Endothelial cell of umbilical vein (primary cell): ENCODE data around the gene SLC38A4.

Experiments
- CTCF ChIP-seq, 2 donors: IDR thresholded peaks; 1 replicate in 1 of 2; 2 replicates in 1 of 2; pipeline ENCODE4 v1.5.1; 2011; ENCODE audit warnings: low read length in 2 of 2, mild to moderate bottlenecking in 2 of 2, moderate library complexity in 2 of 2, control low read depth in 1 of 2, inconsistent platforms in 1 of 2, low read depth in 1 of 2; ENCODE audit not compliant: insufficient read depth in 1 of 2; ENCODE audit errors: extremely low read depth in 1 of 2
- EZH2 ChIP-seq: IDR thresholded peaks from 2 replicates; pipeline ENCODE4 v1.6.1; 2012; ENCODE audit warnings: borderline replicate concordance, low read depth, mild to moderate bottlenecking, moderate library complexity, low read length, inconsistent platforms; ENCODE audit not compliant: severe bottlenecking

GRCh38 chr12:46841891-46842290 is 16.1 kb upstream of the SLC38A4 start:
- TF ChIP-seq EZH2, result no peak
- no peak for TF ChIP-seq CTCF (IDR thresholded peaks at IDR 0.05; ENCODE audit: extremely low read depth in 1 of 2, insufficient read depth in 1 of 2, low read depth in 1 of 2, low read length in 2 of 2)
